Forelimb muscle (tissue), 1 donor: ENCODE data around the gene JAK1. TPM values are rescaled to one million over a fixed set of nuclear protein-coding genes. Genes with fewer than 3 reads are reported as not detected.
"Not testable (repeated sequence)": the region's sequence is repeated elsewhere in the genome, so short reads cannot be mapped to it uniquely, and the experiment has no call there.

Source experiments
- DNase-seq: peaks from one replicate; pipeline ENCODE4 v3.0.0-alpha.2; 2013; ENCODE audit warnings: low read depth
- polyA plus RNA-seq: library from polyadenylated mRNA; unstranded; fragments of 120-200 nt; gene quantifications from one replicate; pipeline ENCODE4 v1.2.1, GENCODE V29; 2013; ENCODE audit not compliant: insufficient read length

JAK1 gene
- polyA plus RNA-seq, 1 donor: 58.3 TPM

DNA sequence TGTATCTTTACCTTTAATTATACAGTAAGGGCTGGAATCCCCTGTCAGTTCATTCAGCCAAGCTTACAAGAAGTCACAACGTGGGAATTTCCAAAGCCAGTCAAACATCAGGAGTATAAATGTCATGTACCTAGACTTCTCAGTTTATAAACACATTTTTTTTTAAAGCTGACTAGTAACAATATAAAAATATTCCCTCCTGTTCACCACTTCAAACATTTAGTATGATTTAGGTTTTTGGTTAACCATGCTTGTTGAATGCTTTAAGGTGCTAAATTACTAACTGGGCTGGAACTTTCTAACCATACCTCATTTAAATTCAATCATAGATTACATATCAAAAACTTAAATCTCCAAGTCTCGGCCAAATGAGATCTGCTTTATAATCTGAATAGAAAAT, 44.0 kb downstream of the JAK1 start:
- DNase-seq: no peak

DNA sequence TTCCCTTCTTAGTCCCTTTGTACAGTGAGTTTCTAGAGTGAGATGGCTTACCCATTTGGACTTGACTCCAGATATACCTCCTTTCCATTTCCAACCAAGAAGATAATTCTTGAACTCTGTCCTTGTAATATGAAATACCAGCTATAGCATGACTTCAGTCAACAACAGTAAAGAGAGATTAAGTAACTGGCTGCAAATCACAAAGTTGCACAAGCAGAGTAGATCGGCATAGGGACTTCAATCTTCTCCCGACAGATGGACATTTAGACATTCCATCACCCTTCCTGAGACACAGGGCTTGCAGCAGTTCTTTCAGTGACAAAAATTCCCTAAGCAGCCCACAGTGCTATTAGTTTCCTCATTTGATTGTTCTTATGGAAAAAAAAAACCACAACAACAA, 44.6 kb downstream of the JAK1 start:
- no peak for DNase-seq

DNA sequence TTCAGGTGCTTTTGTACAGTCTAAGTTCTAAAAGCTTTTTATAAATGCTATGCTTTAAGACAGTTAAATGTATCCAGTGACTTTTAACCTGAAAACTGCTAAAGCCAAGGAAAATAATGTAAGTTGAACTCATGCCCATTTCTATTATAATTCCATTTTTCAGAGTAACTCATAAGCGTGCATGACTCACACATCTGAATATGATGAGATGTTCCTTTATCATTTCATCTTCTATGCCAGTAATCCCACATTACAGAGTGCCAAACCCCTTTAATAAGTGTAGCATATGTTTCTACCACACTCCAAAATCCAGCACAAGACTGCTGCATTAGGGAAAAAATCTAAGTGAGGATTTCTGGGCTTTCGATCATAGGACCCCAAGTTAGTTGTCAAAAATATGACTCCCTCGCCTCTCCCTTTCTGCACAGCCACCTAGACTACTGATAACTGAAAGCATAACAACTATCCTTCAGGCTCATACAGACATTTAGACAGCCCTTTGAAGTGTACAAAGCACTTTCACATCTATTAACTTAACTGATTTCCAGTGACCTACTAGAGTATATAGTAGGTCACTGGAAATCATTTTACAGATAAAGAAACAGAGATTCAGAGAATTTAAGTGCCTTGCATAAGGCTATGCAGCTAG, 45.3 kb downstream of the JAK1 start:
- no peak for DNase-seq

DNA sequence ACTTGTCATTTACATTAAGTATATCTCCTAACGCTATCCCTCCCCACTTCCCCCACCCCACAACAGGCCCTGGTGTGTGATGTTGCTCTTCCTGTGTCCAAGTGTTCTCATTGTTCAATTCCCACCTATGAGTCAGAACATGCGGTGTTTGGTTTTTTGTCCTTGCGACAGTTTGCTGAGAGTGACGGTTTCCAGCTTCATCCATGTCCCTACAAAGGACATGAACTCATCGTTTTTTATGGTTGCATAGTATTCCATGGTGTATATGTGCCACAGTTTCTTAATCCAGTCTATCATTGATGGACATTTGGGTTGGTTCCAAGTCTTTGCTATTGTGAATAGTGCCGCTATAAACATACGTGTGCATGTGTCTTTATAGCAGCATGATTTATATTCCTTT, 47.2 kb downstream of the JAK1 start:
- DNase-seq: not testable (repeated sequence)

DNA sequence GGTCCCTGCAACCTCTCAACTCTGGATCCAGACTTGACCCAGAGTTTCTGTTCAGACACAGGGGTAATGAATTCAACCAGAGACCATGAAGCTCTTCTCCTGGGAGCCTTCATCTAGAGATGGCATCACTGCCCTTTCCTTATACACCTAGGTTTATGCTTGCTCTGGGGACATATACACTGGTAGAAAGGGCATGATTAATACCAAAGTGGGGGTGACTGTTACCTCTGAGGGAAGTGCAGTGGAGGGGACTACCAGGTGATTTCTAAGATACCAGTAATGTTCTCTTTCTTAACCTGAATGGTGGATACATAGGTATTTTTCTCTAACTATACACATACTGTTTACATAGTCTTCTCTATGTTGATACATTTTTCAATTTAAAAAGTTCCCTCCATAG, 48.4 kb downstream of the JAK1 start:
- no peak for DNase-seq

DNA sequence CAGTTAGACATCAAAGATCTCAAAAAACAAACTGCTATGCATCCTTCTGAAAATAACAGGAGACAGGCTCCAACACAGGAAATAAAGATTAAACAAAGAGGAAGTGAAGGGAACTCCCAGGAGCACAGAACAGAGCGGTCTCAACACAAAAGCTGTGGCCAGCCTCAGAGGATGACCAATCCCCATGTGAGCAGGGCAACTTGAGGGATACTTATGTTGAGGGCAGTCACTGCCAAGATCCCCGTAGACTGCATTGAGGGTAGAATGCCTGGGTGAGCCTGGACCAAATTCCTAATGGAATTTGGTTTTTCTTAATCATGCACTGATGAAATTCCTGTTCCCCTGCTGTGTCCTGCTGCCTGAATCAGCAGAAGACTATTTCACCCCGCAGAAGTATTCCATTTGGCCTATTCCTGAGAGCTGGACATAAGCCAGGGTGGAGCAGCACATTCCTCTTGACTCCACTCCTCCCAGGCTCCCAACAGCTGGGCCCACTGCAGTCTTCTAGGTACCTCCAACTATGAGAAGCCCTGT, 49.0 kb downstream of the JAK1 start:
- DNase-seq: no peak

DNA sequence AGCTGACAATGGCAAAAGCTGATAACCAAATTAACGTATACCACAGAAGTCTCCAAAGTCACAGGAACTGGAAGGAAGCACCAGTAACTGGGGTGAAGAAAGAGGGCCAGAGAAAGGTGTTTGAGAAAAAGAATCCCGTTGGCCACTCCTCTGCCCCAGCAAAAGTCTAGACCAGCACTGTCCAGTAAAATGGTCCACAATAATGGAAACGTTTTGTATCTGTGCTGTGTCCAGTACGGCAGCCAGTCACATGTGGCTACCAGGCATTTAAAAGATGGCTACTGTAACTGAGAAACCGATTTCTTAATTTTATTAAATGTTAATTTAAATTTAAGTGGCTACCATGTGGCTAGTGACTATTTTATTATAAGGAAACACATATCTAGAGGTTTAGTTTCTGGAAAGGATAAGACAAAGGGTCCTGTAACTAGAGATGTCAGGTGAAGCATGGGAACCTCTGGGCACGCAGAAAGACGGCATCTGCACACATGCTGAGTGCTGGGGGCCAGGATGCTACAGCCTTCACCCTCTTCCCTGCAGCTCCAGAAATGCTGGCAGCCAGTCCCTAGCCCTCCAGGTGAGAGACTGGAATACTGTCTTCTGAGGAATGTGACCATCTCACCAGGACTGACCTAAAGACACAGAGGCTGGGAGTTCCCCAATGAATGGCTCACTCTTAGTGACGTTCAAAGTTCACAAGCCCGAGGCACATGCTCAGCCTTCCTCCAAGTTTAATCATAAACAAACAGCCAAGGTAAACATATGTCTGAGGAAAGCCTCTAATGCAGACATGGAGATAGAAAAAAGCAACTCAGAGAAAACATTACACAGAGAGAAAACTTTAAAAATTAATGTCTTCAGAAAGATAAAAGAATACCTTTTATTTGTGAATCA, 50.7 kb downstream of the JAK1 start:
- no peak for DNase-seq

DNA sequence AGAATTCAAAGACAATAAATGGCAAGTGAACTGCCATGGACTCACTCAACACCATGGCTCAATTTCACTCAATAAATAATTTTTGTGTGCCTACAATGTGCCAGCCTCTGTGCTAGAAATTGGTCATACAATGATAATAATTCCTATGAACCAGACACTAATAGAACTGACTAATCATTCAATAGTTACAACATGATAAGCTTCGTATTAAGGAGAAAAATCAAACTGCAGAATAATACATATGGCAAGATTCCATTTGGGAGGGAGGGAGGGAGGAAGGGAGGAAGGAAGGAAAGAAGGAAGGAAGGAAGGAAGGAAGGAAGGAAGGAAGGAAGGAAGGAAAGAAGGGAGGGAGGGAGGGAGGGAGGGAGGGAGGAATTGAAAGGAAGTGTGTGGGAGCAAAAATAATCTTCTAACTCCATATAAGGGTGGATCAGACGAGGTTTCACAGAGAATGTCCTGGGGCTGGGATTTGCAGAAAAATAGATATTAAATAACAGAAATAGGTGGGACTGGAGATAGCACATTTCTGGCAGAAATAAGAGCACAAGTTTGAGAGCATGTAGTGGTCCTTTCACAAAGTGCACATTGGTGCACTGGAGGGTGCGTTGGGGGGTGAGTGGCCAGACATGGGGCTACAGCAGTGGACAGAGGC, 52.9 kb downstream of the JAK1 start:
- DNase-seq: no peak

DNA sequence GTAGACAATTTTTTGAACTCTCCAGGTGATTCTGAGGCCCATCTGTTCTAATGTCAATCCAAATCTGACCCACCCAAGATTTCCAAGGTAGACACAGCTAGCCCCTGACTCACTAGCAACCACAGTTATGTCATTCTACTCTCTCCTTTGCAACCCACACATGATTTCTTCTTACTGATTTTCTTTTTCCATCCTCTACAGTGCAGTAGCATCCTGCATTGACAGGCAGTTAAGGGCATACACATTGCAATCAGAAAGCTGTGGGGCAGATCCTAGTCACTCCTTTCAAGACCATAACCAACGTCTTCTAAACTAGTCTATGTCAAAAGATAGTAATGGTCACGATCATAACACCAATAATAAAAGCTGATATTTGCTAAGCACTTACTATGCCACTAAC, 54.2 kb downstream of the JAK1 start:
- DNase-seq: no peak

DNA sequence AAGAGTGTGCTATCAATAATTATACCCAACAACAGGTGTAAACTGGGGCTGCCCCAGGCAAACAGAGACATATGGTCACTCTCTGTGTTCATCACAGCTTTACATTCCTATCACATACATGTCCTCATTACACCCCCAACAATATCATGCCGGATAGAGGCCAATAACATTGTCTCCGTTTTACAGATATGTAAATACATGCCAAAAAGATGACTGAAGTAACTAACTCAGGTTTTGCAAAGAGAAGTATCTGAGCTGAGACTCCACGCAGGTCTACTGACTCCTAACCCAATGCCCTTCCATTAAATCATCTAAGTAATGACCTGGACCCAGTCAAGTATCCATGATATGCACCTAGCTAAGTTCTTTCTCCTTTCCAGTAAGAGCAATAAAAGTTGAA, 55.0 kb downstream of the JAK1 start:
- DNase-seq: no peak

DNA sequence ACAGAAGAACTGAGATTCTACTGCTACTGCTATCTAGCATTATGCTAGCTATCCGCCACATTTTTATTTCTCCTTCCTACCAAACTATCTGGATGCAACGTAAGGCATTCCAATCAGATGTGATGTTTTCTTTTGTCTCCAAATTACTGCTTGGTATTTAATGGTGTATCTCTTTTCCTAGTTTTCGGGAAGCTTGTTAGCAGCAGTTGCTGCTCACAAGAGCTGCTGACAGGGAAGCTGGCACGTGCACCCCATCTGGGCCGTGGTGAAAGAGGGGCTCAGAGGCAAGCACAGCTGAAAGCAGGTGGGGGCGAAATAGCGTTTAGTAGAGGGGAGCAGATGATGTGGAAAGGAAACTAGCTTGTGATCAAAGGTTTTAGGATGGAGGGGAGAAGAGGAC, 57.3 kb downstream of the JAK1 start:
- DNase-seq: no peak

DNA sequence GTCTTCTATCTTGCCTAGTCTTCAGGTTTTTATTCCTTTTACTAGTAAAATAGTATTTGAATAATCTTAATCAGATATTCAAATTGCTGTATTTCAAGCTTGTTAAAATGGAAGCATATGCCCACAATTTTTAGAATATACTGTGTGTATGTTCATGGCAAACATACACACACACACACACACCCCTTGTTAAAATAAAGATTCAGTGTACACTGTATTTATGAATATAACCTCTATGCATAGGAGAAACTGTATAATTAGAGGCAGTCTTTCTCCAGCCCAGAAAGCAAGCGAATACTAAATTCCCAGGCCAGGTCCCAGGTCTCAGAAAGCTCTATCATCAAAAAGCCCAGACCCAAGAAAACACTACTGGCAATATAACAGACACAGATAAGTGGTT, 57.8 kb downstream of the JAK1 start:
- DNase-seq: no peak

DNA sequence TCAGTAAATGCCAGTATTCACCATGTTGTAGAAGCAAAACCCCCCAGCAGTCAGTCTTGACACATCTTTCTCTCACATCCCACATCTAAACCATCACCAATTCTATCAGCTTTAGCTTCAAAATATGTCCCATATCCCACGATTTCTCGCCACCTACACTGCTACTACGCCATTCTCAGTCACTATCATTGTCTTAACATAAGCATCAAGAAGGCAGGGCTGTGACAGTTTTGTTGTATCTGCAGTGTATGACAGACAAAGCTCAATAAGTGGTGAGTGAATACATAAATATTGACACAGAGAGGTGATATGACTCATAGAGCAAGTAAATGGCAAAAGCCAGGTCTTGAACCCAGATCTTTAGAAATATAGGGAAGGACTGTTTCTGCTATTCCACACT, 59.9 kb downstream of the JAK1 start:
- no peak for DNase-seq

DNA sequence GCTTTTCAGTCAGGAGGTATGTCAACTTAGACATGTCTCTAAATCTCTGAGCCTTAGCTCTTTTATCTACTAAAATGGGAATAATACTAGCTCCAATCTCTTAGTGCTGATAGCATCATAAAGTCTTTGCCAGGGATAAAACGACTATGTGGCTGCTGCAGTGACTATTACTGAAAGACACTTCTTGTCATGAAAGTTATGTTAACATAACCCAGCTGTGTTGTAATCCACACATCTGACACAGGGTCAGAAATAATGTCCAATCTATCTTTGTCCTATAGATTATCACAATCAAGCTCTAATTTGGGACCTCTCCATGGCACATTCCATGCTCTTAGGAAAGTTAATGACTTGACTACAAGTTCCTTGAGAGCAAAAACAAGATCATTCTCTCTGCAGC, 62.8 kb downstream of the JAK1 start:
- DNase-seq: no peak

DNA sequence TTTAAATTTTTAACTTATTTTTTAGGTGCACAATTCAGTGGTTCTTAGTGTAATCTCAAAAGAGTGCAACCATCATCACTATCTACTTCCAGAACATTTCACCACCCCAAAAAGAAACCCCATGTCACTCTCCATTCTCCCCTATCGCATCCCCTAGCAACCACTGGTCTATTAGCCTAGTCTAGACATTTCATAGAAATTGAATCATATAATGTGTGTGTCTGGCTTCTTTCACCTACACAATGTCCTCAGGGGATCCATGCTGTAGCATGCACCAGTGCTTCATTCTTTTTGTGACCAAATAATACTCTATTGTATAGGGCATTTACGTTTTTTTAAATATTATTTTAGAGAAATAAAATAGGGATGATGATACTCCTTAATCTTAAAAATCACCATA, 64.7 kb downstream of the JAK1 start:
- no peak for DNase-seq

DNA sequence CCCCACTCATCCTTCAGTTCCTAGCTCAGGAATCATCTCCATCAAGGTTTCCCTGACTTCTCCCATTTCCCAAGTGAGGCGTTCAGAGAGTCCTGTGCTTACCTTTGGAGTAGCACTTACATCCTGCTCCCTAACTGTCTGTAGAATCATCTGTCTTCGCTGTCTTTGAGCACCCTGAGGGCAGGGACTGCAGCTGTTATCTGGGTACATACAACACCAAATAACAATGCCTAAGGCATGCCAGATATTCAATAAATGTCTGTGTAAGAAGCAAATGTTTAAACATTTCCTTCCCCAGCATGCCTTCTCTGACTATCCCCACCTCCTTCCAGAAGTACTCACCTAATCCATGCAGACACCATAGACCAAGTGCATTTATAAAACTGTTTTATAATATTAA, 65.4 kb downstream of the JAK1 start:
- no peak for DNase-seq

DNA sequence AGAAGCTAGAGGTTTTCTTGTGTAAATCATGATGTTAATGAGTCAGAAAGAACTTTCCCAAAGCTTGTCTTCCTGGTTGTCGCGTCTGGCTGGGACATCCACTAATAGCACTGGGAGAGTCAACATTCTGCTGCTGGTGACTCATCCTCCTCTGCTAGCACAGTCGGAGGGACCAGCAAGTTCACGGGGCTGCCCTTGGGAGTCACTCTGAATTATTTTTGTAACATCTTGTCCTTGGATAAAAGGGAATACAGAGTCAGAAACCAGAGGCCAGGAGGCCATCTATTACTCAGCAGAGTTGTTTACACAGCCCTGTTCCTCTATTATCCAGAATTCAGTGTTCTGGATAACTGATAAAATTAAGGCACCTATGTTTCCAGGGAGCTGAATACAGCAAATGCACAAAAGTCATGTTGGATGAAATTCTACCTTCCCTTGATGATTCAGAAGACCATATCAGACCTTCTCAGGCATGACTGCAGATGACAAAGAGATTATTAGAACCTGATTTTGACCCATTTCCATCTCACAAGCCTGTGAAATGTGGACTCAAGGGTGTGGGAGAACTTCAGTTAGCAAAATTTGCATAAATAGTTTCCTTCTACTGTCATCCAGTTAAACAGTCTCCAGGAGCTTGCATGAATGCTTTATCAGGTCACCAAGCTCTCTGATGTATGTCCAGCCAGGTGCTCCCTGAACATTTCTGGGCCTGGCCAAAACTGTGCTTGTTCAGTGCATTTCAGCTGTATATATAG, 68.1 kb downstream of the JAK1 start:
- DNase-seq: no peak

DNA sequence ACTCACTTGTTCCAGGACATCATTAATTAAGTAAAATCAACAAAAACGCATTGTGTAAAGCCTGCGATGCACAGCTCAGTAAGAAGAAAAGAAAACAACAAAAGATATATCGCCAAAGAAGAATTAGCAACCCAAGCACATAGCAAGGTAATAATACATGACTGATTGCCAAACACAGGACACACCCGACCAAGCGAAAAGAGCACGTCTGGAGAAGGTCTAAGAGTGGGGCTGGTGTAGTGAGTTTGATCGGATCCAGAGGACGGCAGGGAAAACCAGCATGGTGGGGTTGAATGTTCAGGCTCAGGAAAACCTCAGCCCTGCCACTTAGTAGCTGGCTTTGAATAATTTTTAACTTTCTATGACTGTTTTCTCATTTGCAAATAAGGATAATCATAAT, 69.8 kb downstream of the JAK1 start:
- no peak for DNase-seq

DNA sequence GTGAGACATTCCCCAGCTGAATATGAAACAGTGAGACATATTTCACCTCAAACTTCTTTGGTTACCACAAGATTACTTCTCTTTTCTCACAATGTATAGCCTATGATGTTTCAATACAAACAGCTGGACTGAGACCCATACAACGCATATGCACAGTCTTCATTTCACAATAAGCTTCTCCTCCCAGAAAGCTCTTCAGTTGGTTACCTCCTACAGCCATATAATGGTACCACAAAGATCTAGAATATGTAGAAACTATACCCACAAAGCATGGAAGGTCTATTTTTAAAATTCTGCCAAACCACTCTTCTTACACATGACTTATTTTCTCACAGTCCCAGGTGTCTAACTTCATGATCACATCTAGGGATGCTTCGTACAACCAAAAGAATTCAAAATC, 70.8 kb downstream of the JAK1 start:
- no peak for DNase-seq

DNA sequence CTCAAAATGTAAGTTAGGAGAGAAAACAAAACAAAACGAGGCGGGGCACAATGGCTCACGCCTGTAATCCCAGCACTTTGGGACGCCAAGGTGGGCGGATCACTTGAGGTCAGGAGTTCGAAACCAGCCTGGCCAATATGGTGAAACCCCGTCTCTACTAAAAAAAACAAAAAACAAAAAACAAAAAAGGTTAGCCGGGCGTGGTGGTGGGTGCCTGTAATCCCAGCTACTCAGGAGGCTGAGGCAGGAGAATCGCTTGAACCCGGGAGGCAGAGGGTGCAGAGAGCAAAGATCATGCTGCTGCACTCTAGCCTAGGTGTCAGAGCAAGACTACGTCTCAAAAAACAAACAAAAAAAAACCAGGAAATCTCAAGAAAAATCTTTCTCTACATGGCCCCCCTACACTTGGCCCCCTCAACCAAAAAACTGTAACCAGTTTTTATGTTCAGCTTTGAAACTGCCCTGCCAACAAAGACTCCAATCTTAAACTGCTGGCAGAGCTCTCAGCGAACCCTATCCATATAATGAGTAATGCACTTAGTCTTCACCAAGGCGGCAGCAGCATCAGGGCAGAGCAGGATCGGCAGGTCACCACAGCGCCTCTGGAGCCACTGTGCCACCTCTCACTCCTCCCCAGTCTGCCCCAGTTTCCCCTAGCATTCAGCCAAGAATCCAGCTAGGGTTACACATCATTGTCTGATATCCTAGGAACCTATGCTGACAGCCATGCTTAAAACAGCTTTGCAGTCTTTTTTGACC, 71.7 kb downstream of the JAK1 start:
- no peak for DNase-seq

DNA sequence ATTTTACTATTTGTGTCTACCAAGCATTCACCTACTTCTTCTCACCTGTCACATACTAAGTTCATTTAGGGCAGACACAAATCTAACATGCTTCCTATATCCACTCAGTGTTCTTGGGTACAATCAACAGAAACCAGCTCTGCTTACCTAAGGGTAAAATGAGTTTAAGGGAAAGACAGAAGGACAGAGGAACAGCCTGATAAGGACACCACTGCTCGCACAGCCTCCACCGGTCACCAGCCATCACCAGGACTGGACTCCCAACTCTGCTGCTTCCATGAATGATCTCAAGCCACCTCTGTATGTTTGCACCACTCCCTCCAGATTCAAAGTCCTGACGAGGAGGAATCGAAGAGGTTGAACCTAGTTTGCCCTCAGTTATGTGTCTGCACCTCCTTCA, 72.4 kb downstream of the JAK1 start:
- DNase-seq: no peak
